Tibial artery (tissue), 4 donors: ENCODE data around the gene SPARCL1.

Experiments used
- DNase-seq, 2 donors: peaks; one replicate each; pipeline ENCODE4 v3.0.0-alpha.2; 2019
- H3K27ac ChIP-seq, 2 donors: fragments of 200-600 bp; sonication (generic) in 1 of 2; 1 replicate in 1 of 2; 2 replicates in 1 of 2; pipeline ENCODE4 v1.5.1; 2018 to 2019; ENCODE audit warnings: mild to moderate bottlenecking in 1 of 2
- H3K27me3 ChIP-seq, 2 donors: fragments of 200-600 bp; sonication (generic) in 1 of 2; one replicate each; pipeline versions ENCODE4 v1.5.1 to v1.6.0; 2016 to 2019
- H3K36me3 ChIP-seq, 3 donors: fragments of 200-600 bp; sonication (generic) in 2 of 3; one replicate each; pipeline ENCODE4 v1.5.1; 2016 to 2019; ENCODE audit warnings: mild to moderate bottlenecking in 2 of 3
- H3K4me1 ChIP-seq, 4 donors: fragments of 200-600 bp; sonication (generic) in 2 of 4; 1 replicate in 3 of 4; 2 replicates in 1 of 4; pipeline ENCODE4 v1.5.1; 2016 to 2019
- H3K4me3 ChIP-seq, 2 donors: fragments of 200-600 bp; sonication (generic) in 1 of 2; 1 replicate in 1 of 2; 2 replicates in 1 of 2; pipeline ENCODE4 v1.5.1; 2018 to 2019; ENCODE audit warnings: mild to moderate bottlenecking in 2 of 2
- H3K9me3 ChIP-seq, 3 donors: fragments of 200-600 bp; sonication (generic) in 1 of 3; one replicate each; pipeline ENCODE4 v1.5.1; 2016 to 2019
- CTCF ChIP-seq, 2 experiments: fragments of 200-600 bp in 1 of 2; fragments of 450-650 bp in 1 of 2; IDR thresholded peaks; one replicate each; pipeline ENCODE4 v1.5.1; 2017 to 2019; ENCODE audit warnings: antibody characterized with exemption in 2 of 2, mild to moderate bottlenecking in 1 of 2, moderate library complexity in 1 of 2
- intact Hi-C: fragments of 100-400 bp; cut with DNase I; formaldehyde crosslinking; loops from one replicate; pipeline ENCODE4 v1.15.0; 2023; ENCODE audit warnings: low total_unique reads

The SPARCL1 gene

GRCh38 chr4:87559090-87559837 lies 30.1 kb upstream of the SPARCL1 start:
- Histone ChIP-seq H3K27ac (no peak overlapping the region), H3K4me3 (no peak overlapping the region), H3K4me1 (peaks cover 0 to 30% (median 8%) of the 10 kb centered on the region in 4 donors), H3K27me3 (no peaks in the 10 kb centered on the region), H3K9me3 (no peaks in the 10 kb centered on the region), H3K36me3 (no peaks in the 10 kb centered on the region)
- intact Hi-C loops = no loop called here
- no peak for TF ChIP-seq CTCF (IDR thresholded peaks at IDR 0.05)
- no peak for DNase-seq

- Histone ChIP-seq H3K9me3 (no peaks in the 10 kb centered on the region), H3K4me3 (no peak overlapping the region), H3K4me1 (peaks cover 0 to 30% (median 8%) of the 10 kb centered on the region in 4 donors), H3K36me3 (no peaks in the 10 kb centered on the region), H3K27ac (no peak overlapping the region), H3K27me3 (no peaks in the 10 kb centered on the region)
- intact Hi-C loops = no loop called here
- DNase-seq = no peak
- no peak for TF ChIP-seq CTCF (IDR thresholded peaks at IDR 0.05)
Observed at GRCh38 chr4:87557348-87557747, 28.2 kb upstream of the SPARCL1 start.

- H3K27ac ChIP-seq = peak overlapping the region; percentile 80 to 83
- H3K4me1 ChIP-seq = peaks cover 0 to 30% (median 8%) of the 10 kb centered on the region in 4 donors
- peak in 1 of 2 experiments; percentile 6 for TF ChIP-seq CTCF (IDR thresholded peaks at IDR 0.05)
- no peaks in the 10 kb centered on the region for H3K36me3 ChIP-seq
- H3K4me3 ChIP-seq = no peak overlapping the region
- intact Hi-C loops = no loop called here
- H3K9me3 ChIP-seq = no peaks in the 10 kb centered on the region
- peak; percentile 38 to 67 for DNase-seq
- no peaks in the 10 kb centered on the region for H3K27me3 ChIP-seq
Observed at GRCh38 chr4:87555773-87556619, 26.8 kb upstream of the SPARCL1 start.

- Histone ChIP-seq H3K36me3 (no peaks in the 10 kb centered on the region), H3K4me1 (peaks cover 0 to 20% (median 4%) of the 10 kb centered on the region in 4 donors), H3K27ac (no peak overlapping the region), H3K27me3 (no peaks in the 10 kb centered on the region), H3K4me3 (no peak overlapping the region), H3K9me3 (no peaks in the 10 kb centered on the region)
- no peak for DNase-seq
- TF ChIP-seq CTCF (IDR thresholded peaks at IDR 0.05) = no peak
- intact Hi-C loops = no loop called here
Observed at GRCh38 chr4:87553182-87553581, 24.0 kb upstream of the SPARCL1 start.

- H3K4me1 ChIP-seq = peaks cover 0 to 13% (median 4%) of the 10 kb centered on the region in 4 donors
- no peaks in the 10 kb centered on the region for H3K27me3 ChIP-seq
- H3K9me3 ChIP-seq = no peaks in the 10 kb centered on the region
- intact Hi-C loops = no loop called here
- no peak overlapping the region for H3K4me3 ChIP-seq
- DNase-seq = no peak
- TF ChIP-seq CTCF (IDR thresholded peaks at IDR 0.05) = no peak
- no peaks in the 10 kb centered on the region for H3K36me3 ChIP-seq
- H3K27ac ChIP-seq = no peak overlapping the region
Observed at GRCh38 chr4:87551361-87551760, 22.2 kb upstream of the SPARCL1 start.
